K562 (cell line): ENCODE measurements around the gene SLC6A13. TPM values are rescaled to one million over a fixed set of nuclear protein-coding genes. Genes with fewer than 3 reads are reported as not detected.

Experiments
- ATAC-seq: fragments of 200-7000 bp; cut with Tn5 transposase; 3 replicates; pipeline ENCODE4 v1.9.1; 2020; ENCODE audit warnings: moderate library complexity
- BruUV-seq: library from RNA; stranded (reverse); fragments of 400-500 nt; replicated peaks from 2 replicates; lab custom pipeline; 2021; lab: Mats Ljungman, UMichigan
- CTCF ChIA-PET: fragments of 300-600 bp; formaldehyde crosslinking; extraction: SDS; loops from one replicate; lab custom pipeline; 2021; ENCODE audit warnings: low intra/inter-chr PET ratio; lab: Yijun Ruan, JAX
- POLR2A ChIA-PET: fragments of 300-600, 350-650 bp; sonication (Branson Sonifier 250); formaldehyde crosslinking; extraction: SDS; loops from one replicate; lab custom pipeline; 2021; ENCODE audit warnings: antibody characterized with exemption, inconsistent platforms; lab: Yijun Ruan, JAX
- DNase-seq, 4 experiments: peaks; one replicate each; pipeline versions ENCODE4 v3.0.0 to v3.0.0-alpha.2; 2011 to 2018; ENCODE audit warnings: low spot score in 3 of 4, mixed read lengths in 3 of 4; ENCODE audit errors: extremely low read depth in 1 of 4
- FAIRE-seq: peaks from 2 replicates; lab custom pipeline; 2011; peaks lifted over from hg19 to GRCh38; lab: Jason Lieb, UNC
- H2AFZ ChIP-seq: 2 replicates; pipeline ENCODE4 v1.6.0; 2011; ENCODE audit warnings: low read depth, low read length, control low read depth, inconsistent platforms
- H3K27ac ChIP-seq: fragments of 200-600 bp; 3 replicates; pipeline ENCODE4 v1.8.0; 2011; ENCODE audit warnings: low read depth, mild to moderate bottlenecking, control low read depth, inconsistent platforms, low read length, moderate library complexity, mixed read lengths; ENCODE audit errors: extremely low read depth
- H3K27me3 ChIP-seq, 2 experiments: fragments of 300-600 bp in 1 of 2; 2 replicates in 1 of 2; 3 replicates in 1 of 2; pipeline versions ENCODE4 v1.6.0 to v1.8.0; 2011; ENCODE audit warnings: inconsistent platforms in 2 of 2, low read length in 2 of 2, mild to moderate bottlenecking in 1 of 2, mixed read lengths in 1 of 2, moderate library complexity in 1 of 2; ENCODE audit not compliant: control insufficient read depth in 2 of 2, insufficient read depth in 2 of 2
- H3K36me3 ChIP-seq: fragments of 300-600 bp; 3 replicates; pipeline ENCODE4 v1.8.0; 2011; ENCODE audit warnings: mild to moderate bottlenecking, low read length, inconsistent platforms; ENCODE audit not compliant: control insufficient read depth, insufficient read depth
- H3K4me1 ChIP-seq, 2 experiments: fragments of 200-600 bp in 1 of 2; replicated peaks in 1 of 2; 2 replicates in 1 of 2; 3 replicates in 1 of 2; pipeline versions ENCODE4 v1.5.1 to v1.8.0; 2011; ENCODE audit warnings: inconsistent platforms in 2 of 2, low read length in 2 of 2, mild to moderate bottlenecking in 1 of 2, mixed read lengths in 1 of 2, moderate library complexity in 1 of 2; ENCODE audit not compliant: control insufficient read depth in 2 of 2, insufficient read depth in 2 of 2
- H3K4me2 ChIP-seq: 2 replicates; pipeline ENCODE4 v1.6.1; 2011; ENCODE audit warnings: low read length, control low read depth, inconsistent platforms, mixed read lengths; ENCODE audit not compliant: insufficient read depth
- H3K4me3 ChIP-seq: fragments of 200-600 bp; sonication (generic), shearing (Covaris generic); 2 replicates; pipeline ENCODE4 v1.5.1; 2016; ENCODE audit warnings: control low read depth, inconsistent platforms
- H3K79me2 ChIP-seq: fragments of 200-600 bp; 3 replicates; pipeline ENCODE4 v1.8.0; 2011; ENCODE audit warnings: low read length, inconsistent platforms; ENCODE audit not compliant: control insufficient read depth, insufficient read depth
- H3K9ac ChIP-seq, 2 experiments: 2 replicates each; pipeline versions ENCODE4 v1.6.0 to v1.6.1; 2011; ENCODE audit warnings: low read depth in 2 of 2, low read length in 2 of 2, control low read depth in 1 of 2, inconsistent platforms in 1 of 2, mild to moderate bottlenecking in 1 of 2, mixed read lengths in 1 of 2; ENCODE audit not compliant: insufficient read depth in 1 of 2
- H3K9me1 ChIP-seq: one replicate; pipeline ENCODE4 v1.6.0; 2011; ENCODE audit warnings: inconsistent platforms, mild to moderate bottlenecking, low read length, moderate library complexity; ENCODE audit not compliant: control insufficient read depth, insufficient read depth
- H3K9me3 ChIP-seq: replicated peaks from 2 replicates; pipeline ENCODE4 v1.5.1; 2011; ENCODE audit warnings: low read depth, low read length, inconsistent platforms; ENCODE audit not compliant: control insufficient read depth, insufficient read depth
- H4K20me1 ChIP-seq: replicated peaks from 2 replicates; pipeline ENCODE4 v1.6.1; 2011; ENCODE audit warnings: low read length, inconsistent platforms, mixed read lengths; ENCODE audit not compliant: control insufficient read depth, insufficient read depth
- ARHGAP35 ChIP-seq: fragments of 450-650 bp; IDR thresholded peaks from 2 replicates; pipeline ENCODE4 v1.6.1; 2018; ENCODE audit not compliant: partially characterized antibody
- BHLHE40 ChIP-seq: IDR thresholded peaks from 2 replicates; pipeline ENCODE4 v1.6.1; 2011; ENCODE audit warnings: low read length, improper control_type of control experiment
- BRCA1 ChIP-seq, 2 experiments: fragments of 450-650 bp in 1 of 2; sonication (generic) in 1 of 2; formaldehyde crosslinking in 1 of 2; IDR thresholded peaks; 2 replicates each; pipeline versions ENCODE4 v1.5.0 to v1.6.1; 2017 to 2020; ENCODE audit warnings: mild to moderate bottlenecking in 1 of 2, missing genetic modification reagents in 1 of 2
- CCNT2 ChIP-seq: IDR thresholded peaks from 2 replicates; pipeline ENCODE4 v1.6.1; 2011; ENCODE audit warnings: borderline replicate concordance, low read depth, mild to moderate bottlenecking, moderate library complexity, mixed read lengths, low read length; ENCODE audit not compliant: insufficient read length; ENCODE audit errors: extremely low read depth
- CEBPB ChIP-seq: fragments of 450-650 bp; IDR thresholded peaks from 2 replicates; pipeline ENCODE4 v1.6.1; 2016; ENCODE audit warnings: missing genetic modification characterization, missing compliant biosample characterization
- ETS2 ChIP-seq: IDR thresholded peaks from 2 replicates; pipeline ENCODE4 v1.6.1; 2016; ENCODE audit warnings: borderline replicate concordance, missing genetic modification characterization, mild to moderate bottlenecking, moderate library complexity, missing compliant biosample characterization; ENCODE audit not compliant: poor library complexity, severe bottlenecking
- FOXJ2 ChIP-seq: fragments of 200-800 bp; sonication (Bioruptor generic); IDR thresholded peaks from 2 replicates; pipeline ENCODE4 v1.6.1; 2016; ENCODE audit warnings: missing genetic modification characterization, missing compliant biosample characterization
- HMBOX1 ChIP-seq: sonication (generic); IDR thresholded peaks from 2 replicates; pipeline ENCODE4 v1.6.1; 2016
- KDM5B ChIP-seq: fragments of 200-600 bp; sonication (generic); IDR thresholded peaks from 2 replicates; pipeline ENCODE4 v1.6.1; 2012; ENCODE audit warnings: low read depth, mild to moderate bottlenecking, moderate library complexity, low read length, control low read depth, inconsistent platforms; ENCODE audit not compliant: insufficient replicate concordance
- NR4A1 ChIP-seq, 2 experiments: fragments of 250-450 bp in 1 of 2; fragments of 450-650 bp in 1 of 2; sonication (Bioruptor Pico) in 1 of 2; IDR thresholded peaks; 2 replicates each; pipeline versions ENCODE4 v1.4.0 to v1.6.1; 2016 to 2020; ENCODE audit warnings: mild to moderate bottlenecking in 2 of 2, missing compliant biosample characterization in 1 of 2, missing genetic modification characterization in 1 of 2, moderate library complexity in 1 of 2
- PCBP1 ChIP-seq: fragments of 200-400 bp; formaldehyde crosslinking; IDR thresholded peaks from 2 replicates; pipeline ENCODE4 v1.6.1; 2018; ENCODE audit warnings: mild to moderate bottlenecking, low read depth, low read length; ENCODE audit not compliant: poor library complexity, severe bottlenecking
- RBM25 ChIP-seq: fragments of 200-400 bp; formaldehyde crosslinking; IDR thresholded peaks from 2 replicates; pipeline ENCODE4 v1.6.1; 2018; ENCODE audit warnings: low read length, low read depth, moderate library complexity; ENCODE audit not compliant: severe bottlenecking
- TCFL5 ChIP-seq: fragments of 250-450 bp; sonication (Bioruptor Pico); conservative IDR thresholded peaks from 2 replicates; pipeline ENCODE4 v1.6.1; 2021; ENCODE audit warnings: mild to moderate bottlenecking, moderate library complexity, matching md5 sums
- WHSC1 ChIP-seq: IDR thresholded peaks from one replicate; pipeline ENCODE4 v1.6.1; 2012; ENCODE audit warnings: low read length, control low read depth, inconsistent platforms
- ZNF239 ChIP-seq: fragments of 250-450 bp; sonication (Bioruptor Pico); IDR thresholded peaks from 2 replicates; pipeline ENCODE4 v1.4.0; 2020; ENCODE audit warnings: mild to moderate bottlenecking
- ZNF316 ChIP-seq: fragments of 450-650 bp; IDR thresholded peaks from 2 replicates; pipeline ENCODE4 v1.6.1; 2016
- WGBS: fragments of 100-300 bp; shearing (Covaris generic); methylation state at CpG from one replicate; pipeline ENCODE4 v1.1.6; 2016; ENCODE audit warnings: low coverage, mixed read lengths; ENCODE audit not compliant: insufficient coverage; ENCODE audit errors: missing lambda C conversion rate; 5-methylcytosine and 5-hydroxymethylcytosine counted together
- in situ Hi-C: fragments of 300-500 bp; cut with MboI; formaldehyde crosslinking; loops from 4 replicates; pipeline ENCODE4 v1.15.0; 2018; ENCODE audit warnings: inconsistent platforms, mixed read lengths
- intact Hi-C: fragments of 100-400 bp; cut with micrococcal nuclease; formaldehyde crosslinking; loops from 2 replicates; pipeline ENCODE4 v1.14.2; 2022
- polyA plus RNA-seq, 8 experiments: library from polyadenylated mRNA; depleted of rRNA in 4 of 8; stranded (reverse) in 5 of 8; unstranded in 3 of 8; fragments of >200 nt; fragmentation: Nextera tagmentation in 2 of 8; fragmentation: Illumina TruSeq in 1 of 8; extraction: Ambion mirVana in 2 of 8; extraction: Trizol in 1 of 8; gene quantifications; 2 replicates each; pipeline versions ENCODE4 v1.2.1 to v1.2.3, GENCODE V29; 2011 to 2014; ENCODE audit warnings: inconsistent platforms in 1 of 8, missing spikeins in 1 of 8
- total RNA-seq, 7 experiments: library from RNA; depleted of rRNA in 6 of 7; stranded (reverse); fragments of >200 nt in 6 of 7; fragmentation: Illumina TruSeq in 2 of 7; extraction: Trizol in 2 of 7; gene quantifications; 2 replicates each; pipeline versions ENCODE4 v1.2.1 to v1.2.3, GENCODE V29; 2011 to 2021; ENCODE audit warnings: low replicate concordance in 1 of 7
- TF ChIP-seq, protein P1 (sequence below): sonication (generic); formaldehyde crosslinking; IDR thresholded peaks from 2 replicates; pipeline ENCODE4 v1.8.1; 2023; ENCODE audit warnings: mild to moderate bottlenecking, missing genetic modification reagents, moderate library complexity

SLC6A13 gene
- total and polyA plus RNA-seq, 9 of the 15 experiments (the other 6 are each of a cell fraction or from before 2014, with no cell fraction given) = 0.06 to 0.33 (median 0.22) TPM; not detected in 4

GRCh38 chr12:214003-214741 is 48.5 kb downstream of the SLC6A13 start, which contains the start of gene SLC6A12:
SLC6A12 (minus strand) TSS chr12:214157; CDS start chr12:209986, 4,171 bp downstream.
- DNase-seq (no peak), FAIRE-seq (no peak), ATAC-seq (no peak)
- H3K4me2 ChIP-seq = no peak within 1 kb of the TSS
- no peaks in the 10 kb centered on the region for H3K36me3 ChIP-seq
- no peaks in the 10 kb centered on the region for H3K9me1 ChIP-seq
- H3K9ac ChIP-seq = no peak within 1 kb of the TSS
- peaks cover 21 to 68% of the 10 kb centered on the region in 2 experiments for H3K27me3 ChIP-seq
- H2AFZ ChIP-seq = no peak within 1 kb of the TSS
- WGBS = 1% methylated on average over 12 of the region's 14 CpGs
- no peaks in the 10 kb centered on the region for H4K20me1 ChIP-seq
- no peak within 1 kb of the TSS for H3K4me3 ChIP-seq
- H3K4me1 ChIP-seq = no peaks in the 10 kb centered on the region; a peak in 1 of 5 replicates
- intact Hi-C loops = no loop called here
- ChIA-PET CTCF (no interaction called here), POLR2A (interaction anchor here (0.6 kb wide), 2 partner anchors 54 to 73 kb away, joined by 3 to 4 read pairs; no protein-coding TSS in a partner anchor)
- no peak within 1 kb of the TSS for H3K27ac ChIP-seq
- no TSS peak for BruUV-seq
- no peaks in the 10 kb centered on the region for H3K79me2 ChIP-seq
- in situ Hi-C loops = no loop called here
- H3K9me3 ChIP-seq = no peaks in the 10 kb centered on the region
- no peak for TF ChIP-seq TCFL5 (CRISPR knock-in tag)
- no peak for TF ChIP-seq CCNT2
- TF ChIP-seq BHLHE40 = no peak
- TF ChIP-seq RBM25 = no peak
- no peak for TF ChIP-seq HMBOX1
- no peak for TF ChIP-seq ZNF239 (CRISPR knock-in tag)
- TF ChIP-seq, protein P1, sequence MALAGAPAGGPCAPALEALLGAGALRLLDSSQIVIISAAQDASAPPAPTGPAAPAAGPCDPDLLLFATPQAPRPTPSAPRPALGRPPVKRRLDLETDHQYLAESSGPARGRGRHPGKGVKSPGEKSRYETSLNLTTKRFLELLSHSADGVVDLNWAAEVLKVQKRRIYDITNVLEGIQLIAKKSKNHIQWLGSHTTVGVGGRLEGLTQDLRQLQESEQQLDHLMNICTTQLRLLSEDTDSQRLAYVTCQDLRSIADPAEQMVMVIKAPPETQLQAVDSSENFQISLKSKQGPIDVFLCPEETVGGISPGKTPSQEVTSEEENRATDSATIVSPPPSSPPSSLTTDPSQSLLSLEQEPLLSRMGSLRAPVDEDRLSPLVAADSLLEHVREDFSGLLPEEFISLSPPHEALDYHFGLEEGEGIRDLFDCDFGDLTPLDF (CRISPR knock-in tag) = no peak
- no peak for TF ChIP-seq WHSC1
- TF ChIP-seq KDM5B = no peak
- TF ChIP-seq ARHGAP35 = no peak
- TF ChIP-seq ZNF316 = no peak
- no peak for TF ChIP-seq ETS2 (tag)
- no peak for TF ChIP-seq PCBP1
- TF ChIP-seq BRCA1 (IDR thresholded peaks at IDR 0.05) = no peak
- TF ChIP-seq BRCA1 (CRISPR knock-in tag; IDR thresholded peaks at IDR 0.05) = no peak
- TF ChIP-seq NR4A1 (CRISPR knock-in tag; IDR thresholded peaks at IDR 0.05) = no peak
- TF ChIP-seq NR4A1 (tag; IDR thresholded peaks at IDR 0.05) = no peak
- TF ChIP-seq FOXJ2 = no peak
- TF ChIP-seq CEBPB (tag) = no peak
